Mucosa of descending colon (tissue), 3 donors: ENCODE measurements around the gene IFT88. TPM values are rescaled to one million over a fixed set of nuclear protein-coding genes. Genes with fewer than 3 reads are reported as not detected.
A peak's percentile ranks its signal among the peaks of the same experiment; 100 is the strongest.

Experiments used
- ATAC-seq: fragments of 200-7000 bp; cut with Tn5 transposase; one replicate; pipeline ENCODE4 v1.9.1; 2020; ENCODE audit warnings: mild to moderate bottlenecking, moderate library complexity
- DNase-seq, 3 donors: peaks; one replicate each; pipeline ENCODE4 v3.0.0-alpha.2; 2020
- H3K36me3 ChIP-seq: fragments of 200-600 bp; one replicate; pipeline ENCODE4 v1.8.0; 2021; ENCODE audit warnings: low read depth, mild to moderate bottlenecking
- H3K4me1 ChIP-seq: fragments of 200-600 bp; one replicate; pipeline ENCODE4 v1.8.0; 2021; ENCODE audit warnings: low read depth, mild to moderate bottlenecking
- H3K4me3 ChIP-seq: fragments of 200-600 bp; one replicate; pipeline ENCODE4 v1.8.0; 2021; ENCODE audit warnings: mild to moderate bottlenecking
- H3K9me3 ChIP-seq: fragments of 200-600 bp; one replicate; pipeline ENCODE4 v1.8.0; 2021; ENCODE audit warnings: mild to moderate bottlenecking
- CTCF ChIP-seq: fragments of 200-600 bp; IDR thresholded peaks from one replicate; pipeline ENCODE4 v1.8.0; 2022; ENCODE audit warnings: antibody characterized with exemption, mild to moderate bottlenecking
- intact Hi-C, 2 donors: fragments of 100-400 bp; cut with DNase I in 1 of 2; cut with micrococcal nuclease in 1 of 2; formaldehyde crosslinking; loops; one replicate each; pipeline versions ENCODE4 v1.11.0 to v1.11.1; 2022; cut with DNase I, micrococcal nuclease
- total RNA-seq, 3 donors: library from RNA; stranded (reverse); fragmentation: NEBNext Ultra II Directional in 2 of 3; extraction: Animal tissue kit (Norgen Biotek cat#: 25700) in 2 of 3; gene quantifications; one replicate each; pipeline versions ENCODE4 v1.2.1 to v1.2.4, GENCODE V29; 2021 to 2023
- donor health status: DM: no; HTN: no; CAD: no; lungs with moderate emphysema.
- donor health status: DM: no; HTN: no; CAD: no.
- donor health status: DM: no; HTN: yes; CAD: no.

The IFT88 gene
- total RNA-seq, 3 donors from 2014 or later, result 17.2 to 23.4 (median 19.7) TPM

- peaks cover 12% of the 10 kb centered on the region for H3K4me1 ChIP-seq
- H3K9me3 ChIP-seq, result no peaks in the 10 kb centered on the region
- H3K36me3 ChIP-seq, result no peaks in the 10 kb centered on the region
- ATAC-seq (no peak), DNase-seq (no peak)
- intact Hi-C loops, result loop anchor here (10.0 kb wide), 1 partner anchor 206 kb away; no protein-coding TSS in a partner anchor
- H3K4me3 ChIP-seq, result no peak overlapping the region
- no peak for TF ChIP-seq CTCF
Measured at GRCh38 chr13:20718958-20719566, 152.1 kb downstream of the IFT88 start.

- Histone ChIP-seq H3K4me3 (no peak overlapping the region), H3K4me1 (peaks cover 12% of the 10 kb centered on the region), H3K9me3 (no peaks in the 10 kb centered on the region), H3K36me3 (no peaks in the 10 kb centered on the region)
- no peak for ATAC-seq
- TF ChIP-seq CTCF, result no peak
- no peak for DNase-seq
- intact Hi-C loops, result loop anchor here (10.0 kb wide), 1 partner anchor 205 kb away; no protein-coding TSS in a partner anchor
Measured at GRCh38 chr13:20719783-20720182, 152.8 kb downstream of the IFT88 start.

GRCh38 chr13:20720499-20720898 is 153.5 kb downstream of the IFT88 start:
- no peak for ATAC-seq
- no peak for DNase-seq
- Histone ChIP-seq H3K9me3 (no peaks in the 10 kb centered on the region), H3K4me3 (no peak overlapping the region), H3K4me1 (peaks cover 12% of the 10 kb centered on the region), H3K36me3 (no peaks in the 10 kb centered on the region)
- no peak for TF ChIP-seq CTCF
- intact Hi-C loops, result no loop called here

- Histone ChIP-seq H3K4me3 (no peak overlapping the region), H3K4me1 (peaks cover 12% of the 10 kb centered on the region), H3K9me3 (no peaks in the 10 kb centered on the region), H3K36me3 (no peaks in the 10 kb centered on the region)
- ATAC-seq, result no peak
- TF ChIP-seq CTCF, result no peak
- intact Hi-C loops, result no loop called here
- DNase-seq, result no peak
Measured at GRCh38 chr13:20721058-20721453, 154.1 kb downstream of the IFT88 start.

- TF ChIP-seq CTCF, result no peak
- Histone ChIP-seq H3K4me3 (no peak overlapping the region), H3K9me3 (no peaks in the 10 kb centered on the region), H3K36me3 (no peaks in the 10 kb centered on the region), H3K4me1 (peaks cover 12% of the 10 kb centered on the region)
- DNase-seq (peak; percentile 46 to 57 (median 49)), ATAC-seq (peak; percentile 74)
- intact Hi-C loops, result no loop called here
Measured at GRCh38 chr13:20721454-20722357, 154.7 kb downstream of the IFT88 start.
